ENCODE measurements around the gene DMKN.
"Not testable (repeated sequence)": the region's sequence is repeated elsewhere in the genome, so short reads cannot be mapped to it uniquely, and the experiment has no call there.

Gene DMKN

DNA sequence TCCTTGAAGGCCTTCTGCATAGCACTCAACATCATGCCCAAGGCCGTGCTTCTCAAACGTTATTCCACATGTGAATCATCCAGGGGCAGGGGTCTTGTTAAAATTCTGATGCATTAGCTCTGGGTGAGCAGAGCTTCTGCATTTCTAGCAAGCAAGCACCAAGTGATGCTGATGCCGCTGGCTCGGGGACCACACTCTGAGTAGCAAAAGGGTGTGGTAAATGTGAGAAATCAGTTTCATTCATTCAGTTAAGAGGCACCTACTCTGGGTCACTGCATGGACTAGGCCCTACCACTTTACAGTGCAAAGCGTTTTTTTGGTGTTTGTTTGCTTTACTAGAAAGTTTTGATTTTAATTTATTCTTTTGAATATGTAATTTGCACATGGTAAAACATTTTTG, 30.4 kb downstream of the DMKN start:
- no peak for DNase-seq (ENCODE audit: low spot score)
- TF ChIP-seq, protein P1, sequence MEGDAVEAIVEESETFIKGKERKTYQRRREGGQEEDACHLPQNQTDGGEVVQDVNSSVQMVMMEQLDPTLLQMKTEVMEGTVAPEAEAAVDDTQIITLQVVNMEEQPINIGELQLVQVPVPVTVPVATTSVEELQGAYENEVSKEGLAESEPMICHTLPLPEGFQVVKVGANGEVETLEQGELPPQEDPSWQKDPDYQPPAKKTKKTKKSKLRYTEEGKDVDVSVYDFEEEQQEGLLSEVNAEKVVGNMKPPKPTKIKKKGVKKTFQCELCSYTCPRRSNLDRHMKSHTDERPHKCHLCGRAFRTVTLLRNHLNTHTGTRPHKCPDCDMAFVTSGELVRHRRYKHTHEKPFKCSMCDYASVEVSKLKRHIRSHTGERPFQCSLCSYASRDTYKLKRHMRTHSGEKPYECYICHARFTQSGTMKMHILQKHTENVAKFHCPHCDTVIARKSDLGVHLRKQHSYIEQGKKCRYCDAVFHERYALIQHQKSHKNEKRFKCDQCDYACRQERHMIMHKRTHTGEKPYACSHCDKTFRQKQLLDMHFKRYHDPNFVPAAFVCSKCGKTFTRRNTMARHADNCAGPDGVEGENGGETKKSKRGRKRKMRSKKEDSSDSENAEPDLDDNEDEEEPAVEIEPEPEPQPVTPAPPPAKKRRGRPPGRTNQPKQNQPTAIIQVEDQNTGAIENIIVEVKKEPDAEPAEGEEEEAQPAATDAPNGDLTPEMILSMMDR (IDR thresholded peaks at IDR 0.05; ENCODE audit: borderline replicate concordance, control extremely low read depth, extremely low read depth, insufficient read depth, missing control alignments), result no peak
- in situ Hi-C loops (cut with MboI; ENCODE audit: low sequenced_read_pairs, unreplicated experiment), result no loop called here

DNA sequence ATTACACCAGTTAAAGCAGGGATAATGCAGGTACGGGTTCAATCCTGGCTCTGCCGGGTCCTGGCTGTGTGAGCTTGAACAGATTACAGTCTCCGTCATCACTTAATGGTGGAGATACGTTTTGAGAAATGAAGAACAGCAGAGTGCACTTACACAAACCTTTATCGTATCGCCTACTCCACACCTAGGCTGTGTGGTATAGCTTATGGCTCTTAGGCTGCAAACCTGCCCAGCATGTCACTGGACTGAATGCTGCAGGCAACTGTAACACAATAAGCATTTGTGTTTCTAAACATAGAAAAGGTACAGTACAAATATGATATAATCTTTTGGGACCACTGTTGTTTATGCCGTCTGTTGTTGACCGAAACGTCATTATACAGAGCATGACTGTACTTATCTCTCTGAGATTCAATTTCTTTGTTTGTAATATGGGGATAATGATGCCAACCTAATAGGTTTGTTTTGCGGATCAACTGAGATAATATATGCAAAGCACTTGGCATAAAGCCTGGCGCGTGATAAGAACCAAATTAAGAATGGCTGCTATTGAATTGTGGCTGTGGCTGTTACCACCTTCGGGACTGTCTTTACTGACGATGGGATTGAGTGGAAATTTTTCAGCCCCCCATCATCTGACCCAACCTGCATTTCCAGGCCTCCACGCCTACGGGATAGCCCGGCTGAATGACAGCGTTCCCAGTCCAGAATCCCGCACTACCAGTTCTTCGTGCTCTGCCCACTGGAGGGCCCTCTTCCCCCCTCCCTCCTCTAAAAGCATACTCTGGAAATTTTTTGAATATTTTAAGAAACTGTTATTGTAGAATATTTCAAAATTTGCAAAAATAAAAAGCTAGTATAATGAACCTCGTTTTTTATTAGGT, 34.4 kb downstream of the DMKN start:
- DNase-seq (ENCODE audit: low spot score), result no peak
- in situ Hi-C loops (cut with MboI; ENCODE audit: low sequenced_read_pairs, unreplicated experiment), result no loop called here
- TF ChIP-seq, protein P1 (IDR thresholded peaks at IDR 0.05; ENCODE audit: borderline replicate concordance, control extremely low read depth, extremely low read depth, insufficient read depth, missing control alignments), result no peak

DNA sequence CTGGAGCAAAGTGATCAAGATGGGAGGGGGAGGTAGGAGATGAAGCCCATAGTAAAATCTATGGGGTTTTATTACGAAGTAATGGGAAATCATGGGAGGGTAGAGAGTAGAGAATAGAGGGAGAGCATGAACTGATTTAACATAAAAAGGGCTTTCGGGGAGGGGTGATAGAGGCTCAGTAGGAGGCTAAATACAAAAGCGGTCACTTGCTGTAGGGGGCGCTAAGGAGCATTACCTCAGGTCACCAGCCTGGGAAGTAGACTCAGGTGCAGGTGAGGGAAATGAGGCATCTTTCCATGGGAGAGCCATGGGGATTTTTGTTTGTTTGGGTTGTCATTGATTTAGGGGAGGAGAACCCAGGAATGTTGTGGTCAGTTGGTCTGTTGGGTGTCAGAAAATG, 37.3 kb downstream of the DMKN start:
- DNase-seq (ENCODE audit: low spot score), result no peak
- in situ Hi-C loops (cut with MboI; ENCODE audit: low sequenced_read_pairs, unreplicated experiment), result no loop called here
- TF ChIP-seq, protein P1 (IDR thresholded peaks at IDR 0.05; ENCODE audit: borderline replicate concordance, control extremely low read depth, extremely low read depth, insufficient read depth, missing control alignments), result no peak

DNA sequence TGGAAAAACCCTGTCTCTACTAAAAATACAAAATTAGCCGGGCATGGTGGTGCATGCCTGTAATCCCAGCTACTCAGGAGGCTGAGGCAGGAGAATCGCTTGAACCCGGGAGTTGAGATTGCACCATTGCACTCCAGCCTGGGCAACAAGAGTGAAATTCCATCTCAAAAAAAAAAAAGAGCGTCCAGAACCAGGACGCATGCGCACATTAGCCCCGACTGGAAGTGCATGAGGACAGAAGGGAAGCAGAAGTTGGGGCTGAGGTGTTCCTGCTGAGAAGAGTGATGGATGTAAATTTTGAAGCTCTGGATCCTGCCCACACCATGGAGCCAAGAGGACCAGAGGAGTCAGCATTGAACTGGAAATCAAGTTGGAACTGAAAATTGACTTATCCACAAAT, 38.9 kb downstream of the DMKN start:
- in situ Hi-C loops (cut with MboI; ENCODE audit: low sequenced_read_pairs, unreplicated experiment); DNase-seq (ENCODE audit: low spot score): not testable (repeated sequence)

DNA sequence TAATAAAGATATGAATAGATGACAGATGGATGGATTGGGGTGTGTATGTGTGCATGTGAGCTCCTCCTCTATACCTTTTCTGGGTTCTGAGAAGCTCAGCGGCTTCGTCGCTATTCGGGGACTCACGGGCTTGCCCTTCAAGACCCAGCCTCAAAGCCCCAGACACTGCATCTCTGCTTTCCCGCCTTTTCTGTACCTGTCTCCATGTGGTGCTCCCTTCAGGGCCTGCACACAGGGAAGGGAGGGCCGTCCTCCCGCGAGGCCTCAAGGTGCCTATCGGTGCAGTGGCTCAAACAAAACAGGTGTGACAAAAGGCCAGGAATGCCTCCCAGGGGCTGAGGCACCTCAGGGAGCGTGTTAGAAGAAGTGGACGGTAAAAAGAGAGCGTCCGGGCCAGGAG, 39.3 kb downstream of the DMKN start:
- no peak for DNase-seq (ENCODE audit: low spot score)
- in situ Hi-C loops (cut with MboI; ENCODE audit: low sequenced_read_pairs, unreplicated experiment), result no loop called here
- TF ChIP-seq, protein P1 (IDR thresholded peaks at IDR 0.05; ENCODE audit: borderline replicate concordance, control extremely low read depth, extremely low read depth, insufficient read depth, missing control alignments), result no peak

DNA sequence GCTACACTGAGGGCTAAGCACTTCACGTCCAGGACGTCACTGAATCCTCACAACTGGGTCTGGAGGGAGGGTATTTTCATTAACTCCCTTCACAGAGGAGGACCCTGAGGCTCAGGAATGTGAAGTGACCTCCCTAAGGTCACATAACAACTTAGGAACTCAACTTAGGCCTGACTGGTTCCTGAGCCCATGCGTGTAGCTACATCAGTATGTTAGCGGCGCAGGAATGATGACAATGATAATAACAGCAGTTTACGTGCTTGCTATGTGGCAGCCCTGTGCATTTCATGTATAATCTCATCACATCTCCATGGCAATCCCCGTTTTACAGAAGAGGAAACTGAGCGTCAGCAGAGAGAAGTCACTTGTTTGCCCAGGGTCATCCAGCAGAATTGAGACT, 41.5 kb downstream of the DMKN start:
- in situ Hi-C loops (cut with MboI; ENCODE audit: low sequenced_read_pairs, unreplicated experiment), result no loop called here
- TF ChIP-seq, protein P1 (IDR thresholded peaks at IDR 0.05; ENCODE audit: borderline replicate concordance, control extremely low read depth, extremely low read depth, insufficient read depth, missing control alignments), result no peak
- no peak for DNase-seq (ENCODE audit: low spot score)

DNA sequence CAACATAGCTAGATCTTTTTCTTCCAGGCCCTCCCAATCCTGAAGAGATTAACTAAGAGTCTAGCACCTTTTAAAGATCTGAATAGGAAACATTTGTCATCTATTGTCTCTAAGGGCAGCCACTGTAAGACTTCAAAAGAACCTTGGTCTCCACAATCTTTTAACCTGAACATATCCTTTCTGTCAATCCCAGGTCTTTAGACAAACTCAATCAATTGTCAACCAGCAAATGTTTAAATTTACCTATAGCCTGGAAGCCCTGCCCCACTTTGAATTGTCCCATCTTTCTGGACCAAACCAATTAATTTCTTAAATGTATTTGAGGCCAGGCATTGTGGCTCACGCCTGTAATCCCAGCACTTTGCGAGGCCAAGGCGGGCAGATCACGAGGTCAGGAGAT, 42.4 kb downstream of the DMKN start:
- DNase-seq (ENCODE audit: low spot score); in situ Hi-C loops (cut with MboI; ENCODE audit: low sequenced_read_pairs, unreplicated experiment): not testable (repeated sequence)

Data from GM13976 (cell line).